SJCRH30 (cell line): ENCODE data around the gene UBE2D1. TPM values are rescaled to one million over a fixed set of nuclear protein-coding genes. Genes with fewer than 3 reads are reported as not detected.

Experiments
- DNase-seq, 2 experiments: peaks; one replicate each; pipeline ENCODE4 v3.0.0-alpha.2; 2015 to 2020
- H3K27ac ChIP-seq: fragments of 250-450 bp; sonication (Bioruptor Pico); 2 replicates; pipeline ENCODE4 v1.5.1; 2020; ENCODE audit warnings: mild to moderate bottlenecking, moderate library complexity
- H3K27me3 ChIP-seq: fragments of 250-450 bp; sonication (Bioruptor Pico); 2 replicates; pipeline ENCODE4 v1.5.1; 2020; ENCODE audit warnings: mild to moderate bottlenecking, moderate library complexity
- H3K36me3 ChIP-seq: fragments of 250-450 bp; sonication (Bioruptor Pico); 2 replicates; pipeline ENCODE4 v1.5.1; 2020; ENCODE audit warnings: mild to moderate bottlenecking, moderate library complexity
- H3K4me1 ChIP-seq: fragments of 250-450 bp; sonication (Bioruptor Pico); 2 replicates; pipeline ENCODE4 v1.5.1; 2020; ENCODE audit warnings: mild to moderate bottlenecking, moderate library complexity
- H3K4me3 ChIP-seq: fragments of 250-450 bp; sonication (Bioruptor Pico); 2 replicates; pipeline ENCODE4 v1.5.1; 2020; ENCODE audit warnings: mild to moderate bottlenecking, moderate library complexity
- H3K9me3 ChIP-seq: fragments of 250-450 bp; sonication (Bioruptor Pico); replicated peaks from 2 replicates; pipeline ENCODE4 v1.5.1; 2020; ENCODE audit warnings: mild to moderate bottlenecking, moderate library complexity
- total RNA-seq: library from RNA; depleted of rRNA; stranded (reverse); fragments of >200 nt; shearing (Covaris generic); gene quantifications from 2 replicates; pipeline ENCODE4 v1.2.3, GENCODE V29; 2014

The UBE2D1 gene
- total RNA-seq, 1 experiment from 2014 or later: 13.6 TPM

- H3K36me3 ChIP-seq: peaks cover 22% of the 10 kb centered on the region
- H3K27me3 ChIP-seq: no peaks in the 10 kb centered on the region
- peak overlapping the region; percentile 73 for H3K27ac ChIP-seq
- H3K4me3 ChIP-seq: peak overlapping the region; percentile 69
- H3K4me1 ChIP-seq: no peaks in the 10 kb centered on the region
- no peak for DNase-seq
- H3K9me3 ChIP-seq: no peaks in the 10 kb centered on the region
Observed at GRCh38 chr10:58384544-58384998, 49.8 kb downstream of the UBE2D1 start.

- Histone ChIP-seq H3K4me1 (no peaks in the 10 kb centered on the region), H3K4me3 (peak within 1 kb of the TSS; percentile 69), H3K36me3 (peaks cover 28% of the 10 kb centered on the region), H3K9me3 (no peaks in the 10 kb centered on the region), H3K27me3 (no peaks in the 10 kb centered on the region), H3K27ac (peak within 1 kb of the TSS; percentile 73)
- peak; percentile 93 to 94 for DNase-seq
Observed at GRCh38 chr10:58384999-58385783, 50.4 kb downstream of the UBE2D1 start, which contains the start of gene TFAM. Gene TFAM (plus strand): TSS chr10:58385410. CDS start chr10:58385548, 138 bp downstream.

GRCh38 chr10:58385784-58386112 is 50.9 kb downstream of the UBE2D1 start:
- Histone ChIP-seq H3K9me3 (no peaks in the 10 kb centered on the region), H3K4me1 (no peaks in the 10 kb centered on the region), H3K27ac (peak overlapping the region; percentile 73), H3K4me3 (peak overlapping the region; percentile 69), H3K36me3 (peaks cover 34% of the 10 kb centered on the region), H3K27me3 (no peaks in the 10 kb centered on the region)
- DNase-seq: peak; percentile 46 to 60

GRCh38 chr10:58389024-58389423 is 54.2 kb downstream of the UBE2D1 start:
- Histone ChIP-seq H3K9me3 (no peaks in the 10 kb centered on the region), H3K27ac (no peak overlapping the region), H3K27me3 (no peaks in the 10 kb centered on the region), H3K4me1 (no peaks in the 10 kb centered on the region), H3K4me3 (no peak overlapping the region), H3K36me3 (peaks cover 51% of the 10 kb centered on the region)
- no peak for DNase-seq

GRCh38 chr10:58393317-58393716 is 58.5 kb downstream of the UBE2D1 start:
- Histone ChIP-seq H3K36me3 (peaks cover 65% of the 10 kb centered on the region), H3K4me1 (no peaks in the 10 kb centered on the region), H3K27ac (no peak overlapping the region), H3K27me3 (no peaks in the 10 kb centered on the region), H3K4me3 (no peak overlapping the region), H3K9me3 (no peaks in the 10 kb centered on the region)
- DNase-seq: no peak

- DNase-seq: no peak
- H3K9me3 ChIP-seq: no peaks in the 10 kb centered on the region
- no peaks in the 10 kb centered on the region for H3K4me1 ChIP-seq
- no peaks in the 10 kb centered on the region for H3K27me3 ChIP-seq
- H3K27ac ChIP-seq: no peak overlapping the region
- H3K36me3 ChIP-seq: peaks cover 54% of the 10 kb centered on the region
- no peak overlapping the region for H3K4me3 ChIP-seq
Observed at GRCh38 chr10:58394471-58394870, 59.7 kb downstream of the UBE2D1 start.

- no peak for DNase-seq
- no peak overlapping the region for H3K4me3 ChIP-seq
- H3K36me3 ChIP-seq: peaks cover 40% of the 10 kb centered on the region
- no peaks in the 10 kb centered on the region for H3K9me3 ChIP-seq
- no peak overlapping the region for H3K27ac ChIP-seq
- H3K4me1 ChIP-seq: no peaks in the 10 kb centered on the region
- H3K27me3 ChIP-seq: no peaks in the 10 kb centered on the region
Observed at GRCh38 chr10:58396057-58396456, 61.3 kb downstream of the UBE2D1 start.

GRCh38 chr10:58397830-58398229 is 63.0 kb downstream of the UBE2D1 start:
- Histone ChIP-seq H3K27me3 (no peaks in the 10 kb centered on the region), H3K4me1 (no peaks in the 10 kb centered on the region), H3K27ac (no peak overlapping the region), H3K9me3 (no peaks in the 10 kb centered on the region), H3K36me3 (peaks cover 34% of the 10 kb centered on the region), H3K4me3 (no peak overlapping the region)
- no peak for DNase-seq

GRCh38 chr10:58399410-58399809 is 64.6 kb downstream of the UBE2D1 start:
- no peak for DNase-seq
- Histone ChIP-seq H3K9me3 (no peaks in the 10 kb centered on the region), H3K4me3 (no peak overlapping the region), H3K4me1 (peaks cover 5% of the 10 kb centered on the region; the same call in 1 of the 2 replicates), H3K36me3 (peaks cover 22% of the 10 kb centered on the region), H3K27ac (no peak overlapping the region), H3K27me3 (no peaks in the 10 kb centered on the region)

GRCh38 chr10:58400609-58401008 is 65.8 kb downstream of the UBE2D1 start:
- Histone ChIP-seq H3K4me1 (peaks cover 5% of the 10 kb centered on the region; the same call in 1 of the 2 replicates), H3K36me3 (peaks cover 10% of the 10 kb centered on the region), H3K9me3 (no peaks in the 10 kb centered on the region), H3K27ac (no peak overlapping the region), H3K27me3 (no peaks in the 10 kb centered on the region), H3K4me3 (no peak overlapping the region)
- DNase-seq: no peak

GRCh38 chr10:58404001-58404400 is 69.2 kb downstream of the UBE2D1 start:
- DNase-seq: peak in 1 of 2 experiments; percentile 38
- no peaks in the 10 kb centered on the region for H3K9me3 ChIP-seq
- H3K4me3 ChIP-seq: no peak overlapping the region
- peaks cover 5% of the 10 kb centered on the region; the same call in 1 of the 2 replicates for H3K4me1 ChIP-seq
- no peaks in the 10 kb centered on the region for H3K27me3 ChIP-seq
- H3K27ac ChIP-seq: no peak overlapping the region
- peaks cover 2% of the 10 kb centered on the region; the same call in 1 of the 2 replicates for H3K36me3 ChIP-seq

- Histone ChIP-seq H3K4me3 (no peak overlapping the region), H3K4me1 (no peaks in the 10 kb centered on the region), H3K9me3 (no peaks in the 10 kb centered on the region), H3K27ac (no peak overlapping the region), H3K27me3 (no peaks in the 10 kb centered on the region), H3K36me3 (no peaks in the 10 kb centered on the region)
- no peak for DNase-seq
Observed at GRCh38 chr10:58409956-58410610, 75.3 kb downstream of the UBE2D1 start.

- no peak for DNase-seq
- H3K9me3 ChIP-seq: no peaks in the 10 kb centered on the region
- H3K27ac ChIP-seq: no peak overlapping the region
- H3K4me1 ChIP-seq: no peaks in the 10 kb centered on the region
- H3K27me3 ChIP-seq: no peaks in the 10 kb centered on the region
- H3K36me3 ChIP-seq: no peaks in the 10 kb centered on the region
- no peak overlapping the region for H3K4me3 ChIP-seq
Observed at GRCh38 chr10:58412502-58412961, 77.7 kb downstream of the UBE2D1 start.

GRCh38 chr10:58414270-58415041 is 79.7 kb downstream of the UBE2D1 start:
- peak; percentile 16 to 51 for DNase-seq
- no peaks in the 10 kb centered on the region for H3K36me3 ChIP-seq
- no peak overlapping the region for H3K4me3 ChIP-seq
- no peaks in the 10 kb centered on the region for H3K27me3 ChIP-seq
- H3K4me1 ChIP-seq: no peaks in the 10 kb centered on the region
- H3K9me3 ChIP-seq: no peaks in the 10 kb centered on the region
- H3K27ac ChIP-seq: no peak overlapping the region

GRCh38 chr10:58415757-58416156 is 81.0 kb downstream of the UBE2D1 start:
- Histone ChIP-seq H3K36me3 (no peaks in the 10 kb centered on the region), H3K9me3 (no peaks in the 10 kb centered on the region), H3K4me1 (no peaks in the 10 kb centered on the region), H3K27ac (no peak overlapping the region), H3K4me3 (no peak overlapping the region), H3K27me3 (no peaks in the 10 kb centered on the region)
- DNase-seq: no peak
